K562 (cell line): Measurements from ENCODE around the gene ATP6V0E1. TPM values are rescaled to one million over a fixed set of nuclear protein-coding genes. Genes with fewer than 3 reads are reported as not detected.

ENCODE experiments used
- ATAC-seq: fragments of 200-7000 bp; cut with Tn5 transposase; 3 replicates; pipeline ENCODE4 v1.9.1; 2020; ENCODE audit warnings: moderate library complexity
- BruUV-seq: library from RNA; stranded (reverse); fragments of 400-500 nt; replicated peaks from 2 replicates; lab custom pipeline; 2021; lab: Mats Ljungman, UMichigan
- CTCF ChIA-PET: fragments of 300-600 bp; formaldehyde crosslinking; extraction: SDS; loops from one replicate; lab custom pipeline; 2021; ENCODE audit warnings: low intra/inter-chr PET ratio; lab: Yijun Ruan, JAX
- POLR2A ChIA-PET: fragments of 300-600, 350-650 bp; sonication (Branson Sonifier 250); formaldehyde crosslinking; extraction: SDS; loops from one replicate; lab custom pipeline; 2021; ENCODE audit warnings: antibody characterized with exemption, inconsistent platforms; lab: Yijun Ruan, JAX
- DNase-seq, 4 experiments: peaks; one replicate each; pipeline versions ENCODE4 v3.0.0 to v3.0.0-alpha.2; 2011 to 2018; ENCODE audit warnings: low spot score in 3 of 4, mixed read lengths in 3 of 4; ENCODE audit errors: extremely low read depth in 1 of 4
- FAIRE-seq: peaks from 2 replicates; lab custom pipeline; 2011; peaks lifted over from hg19 to GRCh38; lab: Jason Lieb, UNC
- H2AFZ ChIP-seq: 2 replicates; pipeline ENCODE4 v1.6.0; 2011; ENCODE audit warnings: low read depth, low read length, control low read depth, inconsistent platforms
- H3K27ac ChIP-seq: fragments of 200-600 bp; 3 replicates; pipeline ENCODE4 v1.8.0; 2011; ENCODE audit warnings: low read depth, mild to moderate bottlenecking, control low read depth, inconsistent platforms, low read length, moderate library complexity, mixed read lengths; ENCODE audit errors: extremely low read depth
- H3K27me3 ChIP-seq, 2 experiments: fragments of 300-600 bp in 1 of 2; 2 replicates in 1 of 2; 3 replicates in 1 of 2; pipeline versions ENCODE4 v1.6.0 to v1.8.0; 2011; ENCODE audit warnings: inconsistent platforms in 2 of 2, low read length in 2 of 2, mild to moderate bottlenecking in 1 of 2, mixed read lengths in 1 of 2, moderate library complexity in 1 of 2; ENCODE audit not compliant: control insufficient read depth in 2 of 2, insufficient read depth in 2 of 2
- H3K36me3 ChIP-seq: fragments of 300-600 bp; 3 replicates; pipeline ENCODE4 v1.8.0; 2011; ENCODE audit warnings: mild to moderate bottlenecking, low read length, inconsistent platforms; ENCODE audit not compliant: control insufficient read depth, insufficient read depth
- H3K4me1 ChIP-seq, 2 experiments: fragments of 200-600 bp in 1 of 2; replicated peaks in 1 of 2; 2 replicates in 1 of 2; 3 replicates in 1 of 2; pipeline versions ENCODE4 v1.5.1 to v1.8.0; 2011; ENCODE audit warnings: inconsistent platforms in 2 of 2, low read length in 2 of 2, mild to moderate bottlenecking in 1 of 2, mixed read lengths in 1 of 2, moderate library complexity in 1 of 2; ENCODE audit not compliant: control insufficient read depth in 2 of 2, insufficient read depth in 2 of 2
- H3K4me2 ChIP-seq: 2 replicates; pipeline ENCODE4 v1.6.1; 2011; ENCODE audit warnings: low read length, control low read depth, inconsistent platforms, mixed read lengths; ENCODE audit not compliant: insufficient read depth
- H3K4me3 ChIP-seq: fragments of 200-600 bp; sonication (generic), shearing (Covaris generic); 2 replicates; pipeline ENCODE4 v1.5.1; 2016; ENCODE audit warnings: control low read depth, inconsistent platforms
- H3K79me2 ChIP-seq: fragments of 200-600 bp; 3 replicates; pipeline ENCODE4 v1.8.0; 2011; ENCODE audit warnings: low read length, inconsistent platforms; ENCODE audit not compliant: control insufficient read depth, insufficient read depth
- H3K9ac ChIP-seq, 2 experiments: 2 replicates each; pipeline versions ENCODE4 v1.6.0 to v1.6.1; 2011; ENCODE audit warnings: low read depth in 2 of 2, low read length in 2 of 2, control low read depth in 1 of 2, inconsistent platforms in 1 of 2, mild to moderate bottlenecking in 1 of 2, mixed read lengths in 1 of 2; ENCODE audit not compliant: insufficient read depth in 1 of 2
- H3K9me1 ChIP-seq: one replicate; pipeline ENCODE4 v1.6.0; 2011; ENCODE audit warnings: inconsistent platforms, mild to moderate bottlenecking, low read length, moderate library complexity; ENCODE audit not compliant: control insufficient read depth, insufficient read depth
- H3K9me3 ChIP-seq: replicated peaks from 2 replicates; pipeline ENCODE4 v1.5.1; 2011; ENCODE audit warnings: low read depth, low read length, inconsistent platforms; ENCODE audit not compliant: control insufficient read depth, insufficient read depth
- H4K20me1 ChIP-seq: replicated peaks from 2 replicates; pipeline ENCODE4 v1.6.1; 2011; ENCODE audit warnings: low read length, inconsistent platforms, mixed read lengths; ENCODE audit not compliant: control insufficient read depth, insufficient read depth
- HDAC1 ChIP-seq, 2 experiments: fragments of 450-650 bp; IDR thresholded peaks; 2 replicates each; pipeline ENCODE4 v1.6.1; 2016 to 2017; ENCODE audit warnings: inconsistent platforms in 1 of 2, mild to moderate bottlenecking in 1 of 2, moderate library complexity in 1 of 2
- ZNF77 ChIP-seq: fragments of 250-450 bp; sonication (Bioruptor Pico); IDR thresholded peaks from 2 replicates; pipeline ENCODE4 v1.5.0; 2020
- WGBS: fragments of 100-300 bp; shearing (Covaris generic); methylation state at CpG from one replicate; pipeline ENCODE4 v1.1.6; 2016; ENCODE audit warnings: low coverage, mixed read lengths; ENCODE audit not compliant: insufficient coverage; ENCODE audit errors: missing lambda C conversion rate; 5-methylcytosine and 5-hydroxymethylcytosine counted together
- in situ Hi-C: fragments of 300-500 bp; cut with MboI; formaldehyde crosslinking; loops from 4 replicates; pipeline ENCODE4 v1.15.0; 2018; ENCODE audit warnings: inconsistent platforms, mixed read lengths
- intact Hi-C: fragments of 100-400 bp; cut with micrococcal nuclease; formaldehyde crosslinking; loops from 2 replicates; pipeline ENCODE4 v1.14.2; 2022
- polyA plus RNA-seq, 8 experiments: library from polyadenylated mRNA; depleted of rRNA in 4 of 8; stranded (reverse) in 5 of 8; unstranded in 3 of 8; fragments of >200 nt; fragmentation: Nextera tagmentation in 2 of 8; fragmentation: Illumina TruSeq in 1 of 8; extraction: Ambion mirVana in 2 of 8; extraction: Trizol in 1 of 8; gene quantifications; 2 replicates each; pipeline versions ENCODE4 v1.2.1 to v1.2.3, GENCODE V29; 2011 to 2014; ENCODE audit warnings: inconsistent platforms in 1 of 8, missing spikeins in 1 of 8
- total RNA-seq, 7 experiments: library from RNA; depleted of rRNA in 6 of 7; stranded (reverse); fragments of >200 nt in 6 of 7; fragmentation: Illumina TruSeq in 2 of 7; extraction: Trizol in 2 of 7; gene quantifications; 2 replicates each; pipeline versions ENCODE4 v1.2.1 to v1.2.3, GENCODE V29; 2011 to 2021; ENCODE audit warnings: low replicate concordance in 1 of 7
- TF ChIP-seq, protein P1 (sequence below): sonication (generic); IDR thresholded peaks from 2 replicates; pipeline ENCODE4 v1.6.1; 2016
- TF ChIP-seq, protein P2 (sequence below): fragments of 200-800 bp; sonication (Bioruptor generic); IDR thresholded peaks from 2 replicates; pipeline ENCODE4 v1.6.1; 2017; ENCODE audit warnings: missing genetic modification characterization, missing compliant biosample characterization

Gene ATP6V0E1
- total and polyA plus RNA-seq, 9 of the 15 experiments (the other 6 are each of a cell fraction or from before 2014, with no cell fraction given), result 63.8 to 395 (median 112) TPM

DNA sequence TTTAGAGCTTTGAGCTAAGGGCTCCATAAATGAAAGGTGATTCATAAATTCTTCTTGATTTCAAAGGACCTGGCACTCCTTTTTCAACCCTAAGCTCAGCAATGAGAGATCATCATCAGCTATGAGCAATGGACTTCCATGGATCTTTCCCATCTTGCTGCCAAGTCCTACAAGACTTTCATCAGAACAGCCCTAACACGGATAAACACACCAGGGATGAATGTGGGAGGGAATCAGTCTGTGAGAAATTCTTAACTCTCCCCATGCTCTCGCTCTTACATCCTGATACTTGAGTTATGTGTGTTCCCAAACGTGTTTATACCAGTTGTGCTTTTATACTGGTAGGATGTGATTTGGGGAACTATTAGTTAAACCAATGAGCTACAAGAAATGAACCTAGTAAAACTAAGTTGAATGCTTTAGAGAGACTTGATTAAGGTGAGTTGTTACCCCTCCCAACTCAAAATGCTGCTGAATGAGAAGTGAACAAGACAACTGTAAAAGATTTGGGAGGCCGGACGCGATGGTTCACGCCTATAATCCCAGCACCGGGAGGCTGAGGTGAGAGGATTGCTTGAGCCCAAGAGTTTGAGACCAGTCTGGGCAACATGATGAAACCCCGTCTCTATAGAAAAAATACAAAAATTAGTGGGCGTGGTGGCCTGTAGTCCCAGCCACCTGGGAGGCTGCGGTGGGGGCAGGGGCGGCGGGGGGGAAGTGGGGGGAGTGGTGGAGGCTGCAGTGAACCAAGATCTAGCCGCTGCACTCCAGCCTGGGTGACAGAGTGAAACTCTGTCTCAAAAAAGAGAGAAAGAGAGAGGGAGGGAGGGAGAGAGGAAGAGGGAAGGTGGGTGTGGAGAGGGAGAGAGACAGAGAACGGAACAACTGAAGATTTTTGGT is 29.5 kb upstream of the ATP6V0E1 start:
- in situ Hi-C loops, result no loop called here

More for the DNA sequence above, 29.5 kb upstream of the ATP6V0E1 start:
- no peaks in the 10 kb centered on the region for H4K20me1 ChIP-seq
- FAIRE-seq, result peak; percentile 48
- H3K27me3 ChIP-seq, result 0 out of 5 replicates have a peak, but pooled peaks cover 0 to 2% of the 10 kb centered on the region in 2 experiments
- H3K79me2 ChIP-seq, result no peaks in the 10 kb centered on the region
- ChIA-PET CTCF (no interaction called here), POLR2A (no interaction called here)
- no peak for ATAC-seq
- DNase-seq, result no peak
- H3K9ac ChIP-seq, result no peak overlapping the region
- peaks cover 2% of the 10 kb centered on the region; the same call in 1 of the 3 replicates for H3K36me3 ChIP-seq
- no peak overlapping the region for H3K27ac ChIP-seq
- TF ChIP-seq ZNF77 (CRISPR knock-in tag), result no peak
- TF ChIP-seq, protein P1, sequence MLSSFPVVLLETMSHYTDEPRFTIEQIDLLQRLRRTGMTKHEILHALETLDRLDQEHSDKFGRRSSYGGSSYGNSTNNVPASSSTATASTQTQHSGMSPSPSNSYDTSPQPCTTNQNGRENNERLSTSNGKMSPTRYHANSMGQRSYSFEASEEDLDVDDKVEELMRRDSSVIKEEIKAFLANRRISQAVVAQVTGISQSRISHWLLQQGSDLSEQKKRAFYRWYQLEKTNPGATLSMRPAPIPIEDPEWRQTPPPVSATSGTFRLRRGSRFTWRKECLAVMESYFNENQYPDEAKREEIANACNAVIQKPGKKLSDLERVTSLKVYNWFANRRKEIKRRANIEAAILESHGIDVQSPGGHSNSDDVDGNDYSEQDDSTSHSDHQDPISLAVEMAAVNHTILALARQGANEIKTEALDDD, result 0 out of 2 replicates have a peak, but pooled peaks have one; percentile 31
- TF ChIP-seq, protein P2, sequence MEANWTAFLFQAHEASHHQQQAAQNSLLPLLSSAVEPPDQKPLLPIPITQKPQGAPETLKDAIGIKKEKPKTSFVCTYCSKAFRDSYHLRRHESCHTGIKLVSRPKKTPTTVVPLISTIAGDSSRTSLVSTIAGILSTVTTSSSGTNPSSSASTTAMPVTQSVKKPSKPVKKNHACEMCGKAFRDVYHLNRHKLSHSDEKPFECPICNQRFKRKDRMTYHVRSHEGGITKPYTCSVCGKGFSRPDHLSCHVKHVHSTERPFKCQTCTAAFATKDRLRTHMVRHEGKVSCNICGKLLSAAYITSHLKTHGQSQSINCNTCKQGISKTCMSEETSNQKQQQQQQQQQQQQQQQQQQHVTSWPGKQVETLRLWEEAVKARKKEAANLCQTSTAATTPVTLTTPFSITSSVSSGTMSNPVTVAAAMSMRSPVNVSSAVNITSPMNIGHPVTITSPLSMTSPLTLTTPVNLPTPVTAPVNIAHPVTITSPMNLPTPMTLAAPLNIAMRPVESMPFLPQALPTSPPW (CRISPR knock-in tag), result peak; percentile 80
- no peak for TF ChIP-seq HDAC1 (IDR thresholded peaks at IDR 0.05)
- H2AFZ ChIP-seq, result no peak overlapping the region
- 15% methylated on average over 12 of the region's 15 CpGs for WGBS
- no TSS peak for BruUV-seq
- intact Hi-C loops, result no loop called here
- peaks cover 4 to 7% of the 10 kb centered on the region in 2 experiments; a peak in 3 of 5 replicates for H3K4me1 ChIP-seq
- no peaks in the 10 kb centered on the region for H3K9me1 ChIP-seq
- no peaks in the 10 kb centered on the region for H3K9me3 ChIP-seq
- H3K4me2 ChIP-seq, result peak overlapping the region; percentile 12; the same call in 1 of the 2 replicates
- no peak overlapping the region for H3K4me3 ChIP-seq
